ENCODE measurements around the gene TMEM272. TPM values are rescaled to one million over a fixed set of nuclear protein-coding genes. Genes with fewer than 3 reads are reported as not detected.

Gene TMEM272
- total RNA-seq, 4 donors from 2014 or later = 0.40 to 0.57 TPM; not detected in 2

- no peak for DNase-seq
- no peaks in the 10 kb centered on the region for H3K36me3 ChIP-seq
- H3K27ac ChIP-seq = peak overlapping the region in 2 of 4 donors; percentile 35 to 70
Measured at GRCh38 chr13:51822106-51822815, 22.7 kb downstream of the TMEM272 start.

GRCh38 chr13:51821606-51822005 is 23.4 kb downstream of the TMEM272 start:
- Histone ChIP-seq H3K36me3 (no peaks in the 10 kb centered on the region), H3K27ac (peak overlapping the region in 2 of 4 donors; percentile 35 to 70), H3K9me3 (no peaks in the 10 kb centered on the region), H3K4me1 (peaks cover 0 to 21% (median 5%) of the 10 kb centered on the region in 4 donors), H3K27me3 (no peaks in the 10 kb centered on the region), H3K4me3 (no peak overlapping the region)
- peak in 1 of 3 donors; percentile 59 for DNase-seq
- TF ChIP-seq POLR2A (IDR thresholded peaks at IDR 0.05) (no peak), CTCF (IDR thresholded peaks at IDR 0.05) (no peak)

More at GRCh38 chr13:51822106-51822815, 22.7 kb downstream of the TMEM272 start:
- Histone ChIP-seq H3K4me1 (peaks cover 0 to 21% (median 5%) of the 10 kb centered on the region in 4 donors), H3K27me3 (no peaks in the 10 kb centered on the region), H3K9me3 (no peaks in the 10 kb centered on the region), H3K4me3 (no peak overlapping the region)
- TF ChIP-seq POLR2A (IDR thresholded peaks at IDR 0.05) (no peak), CTCF (IDR thresholded peaks at IDR 0.05) (no peak)

- peaks cover 0 to 21% (median 7%) of the 10 kb centered on the region in 4 donors for H3K4me1 ChIP-seq
- no peaks in the 10 kb centered on the region for H3K27me3 ChIP-seq
- H3K36me3 ChIP-seq = no peaks in the 10 kb centered on the region
- no peak for TF ChIP-seq POLR2A (IDR thresholded peaks at IDR 0.05)
- no peak for TF ChIP-seq CTCF (IDR thresholded peaks at IDR 0.05)
- H3K9me3 ChIP-seq = no peaks in the 10 kb centered on the region
- no peak overlapping the region for H3K27ac ChIP-seq
- H3K4me3 ChIP-seq = no peak overlapping the region
- no peak for DNase-seq
Measured at GRCh38 chr13:51820016-51820597, 24.9 kb downstream of the TMEM272 start.

- H3K4me3 ChIP-seq = no peak overlapping the region
- no peak for TF ChIP-seq CTCF (IDR thresholded peaks at IDR 0.05)
- no peak for TF ChIP-seq POLR2A (IDR thresholded peaks at IDR 0.05)
Measured at GRCh38 chr13:51819544-51819943, 25.4 kb downstream of the TMEM272 start.

GRCh38 chr13:51818781-51819511 is 26.0 kb downstream of the TMEM272 start:
- peaks cover 0 to 15% (median 10%) of the 10 kb centered on the region in 4 donors for H3K4me1 ChIP-seq
- no peaks in the 10 kb centered on the region for H3K9me3 ChIP-seq
- no peaks in the 10 kb centered on the region for H3K36me3 ChIP-seq
- TF ChIP-seq POLR2A (IDR thresholded peaks at IDR 0.05) (no peak), CTCF (IDR thresholded peaks at IDR 0.05) (no peak)
- H3K27me3 ChIP-seq = no peaks in the 10 kb centered on the region
- no peak overlapping the region for H3K27ac ChIP-seq
- H3K4me3 ChIP-seq = no peak overlapping the region
- no peak for DNase-seq

More at GRCh38 chr13:51819544-51819943, 25.4 kb downstream of the TMEM272 start:
- DNase-seq = no peak
- no peaks in the 10 kb centered on the region for H3K27me3 ChIP-seq
- H3K9me3 ChIP-seq = no peaks in the 10 kb centered on the region
- H3K36me3 ChIP-seq = no peaks in the 10 kb centered on the region
- H3K4me1 ChIP-seq = peaks cover 0 to 15% (median 10%) of the 10 kb centered on the region in 4 donors
- H3K27ac ChIP-seq = no peak overlapping the region

All from Peyer's patch (tissue), 4 donors.